Measurements from ENCODE around the gene STYXL2.

DNA sequence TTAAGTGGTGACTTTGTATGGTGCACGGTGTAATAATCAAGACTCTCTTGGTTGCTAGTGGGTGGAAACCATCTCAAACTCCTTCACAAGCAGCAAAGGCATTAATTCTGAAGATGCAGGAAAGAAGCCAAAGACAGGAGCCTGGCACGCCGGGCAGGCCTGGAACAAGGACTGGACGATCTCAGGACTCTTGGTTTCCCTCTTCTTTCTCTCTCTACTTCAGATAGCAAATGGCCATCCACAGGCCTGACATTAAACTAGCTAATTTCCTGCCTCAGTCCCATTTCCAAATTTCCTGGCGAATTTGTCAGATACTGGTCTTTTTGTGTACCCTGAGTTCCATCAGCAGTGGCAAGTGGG is 28.2 kb downstream of the STYXL2 start:
- TF ChIP-seq MYC (IDR thresholded peaks at IDR 0.05; ENCODE audit: low read depth, low read length) (no peak), EZH2 (IDR thresholded peaks at IDR 0.05; ENCODE audit: borderline replicate concordance, low read depth, low read length, severe bottlenecking) (no peak), POLR2A (IDR thresholded peaks at IDR 0.05; ENCODE audit: low read depth, low read length) (no peak), JUN (IDR thresholded peaks at IDR 0.05; ENCODE audit: borderline replicate concordance, insufficient read depth, insufficient read length, low read depth) (no peak), POLR2AphosphoS5 (IDR thresholded peaks at IDR 0.05; ENCODE audit: insufficient read depth, low read depth, low read length) (no peak), GATA2 (IDR thresholded peaks at IDR 0.05; ENCODE audit: insufficient read depth, insufficient read length, low read depth, low read length) (no peak)
- TF ChIP-seq, protein P1, sequence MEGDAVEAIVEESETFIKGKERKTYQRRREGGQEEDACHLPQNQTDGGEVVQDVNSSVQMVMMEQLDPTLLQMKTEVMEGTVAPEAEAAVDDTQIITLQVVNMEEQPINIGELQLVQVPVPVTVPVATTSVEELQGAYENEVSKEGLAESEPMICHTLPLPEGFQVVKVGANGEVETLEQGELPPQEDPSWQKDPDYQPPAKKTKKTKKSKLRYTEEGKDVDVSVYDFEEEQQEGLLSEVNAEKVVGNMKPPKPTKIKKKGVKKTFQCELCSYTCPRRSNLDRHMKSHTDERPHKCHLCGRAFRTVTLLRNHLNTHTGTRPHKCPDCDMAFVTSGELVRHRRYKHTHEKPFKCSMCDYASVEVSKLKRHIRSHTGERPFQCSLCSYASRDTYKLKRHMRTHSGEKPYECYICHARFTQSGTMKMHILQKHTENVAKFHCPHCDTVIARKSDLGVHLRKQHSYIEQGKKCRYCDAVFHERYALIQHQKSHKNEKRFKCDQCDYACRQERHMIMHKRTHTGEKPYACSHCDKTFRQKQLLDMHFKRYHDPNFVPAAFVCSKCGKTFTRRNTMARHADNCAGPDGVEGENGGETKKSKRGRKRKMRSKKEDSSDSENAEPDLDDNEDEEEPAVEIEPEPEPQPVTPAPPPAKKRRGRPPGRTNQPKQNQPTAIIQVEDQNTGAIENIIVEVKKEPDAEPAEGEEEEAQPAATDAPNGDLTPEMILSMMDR (IDR thresholded peaks at IDR 0.05; ENCODE audit: extremely low read depth in 1 of 2, insufficient read depth in 1 of 2, low read depth in 1 of 2, low read length in 2 of 2): no peak

Data from endothelial cell of umbilical vein (primary cell).